GM12878 (cell line): ENCODE results near the gene SEMA4A. TPM values are rescaled to one million over a fixed set of nuclear protein-coding genes. Genes with fewer than 3 reads are reported as not detected.
A peak's percentile ranks its signal among the peaks of the same experiment; 100 is the strongest.

Experiments
- ATAC-seq: fragments of 200-7000 bp; cut with Tn5 transposase; 3 replicates; pipeline ENCODE4 v1.9.1; 2020; ENCODE audit warnings: mild to moderate bottlenecking, moderate library complexity
- BruUV-seq: library from RNA; stranded (reverse); fragments of 400-500 nt; replicated peaks from 2 replicates; lab custom pipeline; 2021; lab: Mats Ljungman, UMichigan
- CTCF ChIA-PET: fragments of 300-600 bp; sonication (Branson Sonifier 250); formaldehyde crosslinking; extraction: SDS; loops from one replicate; lab custom pipeline; 2021; ENCODE audit warnings: inconsistent platforms; lab: Yijun Ruan, JAX
- POLR2A ChIA-PET: fragments of 350-600 bp; formaldehyde crosslinking; extraction: SDS; loops from one replicate; lab custom pipeline; 2021; ENCODE audit warnings: inconsistent platforms; lab: Charles Lee
- RAD21 ChIA-PET: fragments of 300-600 bp; sonication (Branson Sonifier 250); formaldehyde crosslinking; loops from one replicate; lab custom pipeline; 2023; ENCODE audit warnings: antibody characterized with exemption; ENCODE audit not compliant: unreplicated experiment; lab: Charles Lee
- SMC1A ChIA-PET: fragments of 300-600 bp; sonication (Branson Sonifier 250); formaldehyde crosslinking; loops from one replicate; lab custom pipeline; 2023; ENCODE audit not compliant: unreplicated experiment, uncharacterized antibody; lab: Charles Lee
- DNase-seq: peaks from one replicate; pipeline ENCODE4 v3.0.0-alpha.2; 2011; ENCODE audit warnings: low read depth, low spot score
- FAIRE-seq: peaks from 3 replicates; lab custom pipeline; 2011; peaks lifted over from hg19 to GRCh38; lab: Jason Lieb, UNC
- H2AFZ ChIP-seq: 2 replicates; pipeline ENCODE4 v1.6.0; 2011; ENCODE audit warnings: low read depth, low read length, control low read depth; ENCODE audit not compliant: control insufficient read depth
- H3K27ac ChIP-seq: 2 replicates; pipeline ENCODE4 v1.5.1; 2011; ENCODE audit warnings: control low read depth; ENCODE audit not compliant: control insufficient read depth, insufficient read depth
- H3K27me3 ChIP-seq, 2 experiments: replicated peaks in 1 of 2; 2 replicates each; pipeline versions ENCODE4 v1.6.0 to v1.6.1; 2011; ENCODE audit warnings: low read length in 1 of 2; ENCODE audit not compliant: control insufficient read depth in 2 of 2, insufficient read depth in 2 of 2
- H3K36me3 ChIP-seq, 2 experiments: 2 replicates each; pipeline ENCODE4 v1.5.1; 2011; ENCODE audit warnings: low read length in 1 of 2; ENCODE audit not compliant: control insufficient read depth in 2 of 2, insufficient read depth in 2 of 2
- H3K4me1 ChIP-seq: 2 replicates; pipeline ENCODE4 v1.6.1; 2011; ENCODE audit warnings: mild to moderate bottlenecking, low read length, moderate library complexity, mixed read lengths; ENCODE audit not compliant: control insufficient read depth, insufficient read depth
- H3K4me2 ChIP-seq: 2 replicates; pipeline ENCODE4 v1.6.0; 2011; ENCODE audit warnings: control low read depth; ENCODE audit not compliant: control insufficient read depth, insufficient read depth
- H3K4me3 ChIP-seq: fragments of 200-600 bp; sonication (generic); 2 replicates; pipeline ENCODE4 v1.5.1; 2016
- H3K79me2 ChIP-seq: 2 replicates; pipeline ENCODE4 v1.6.0; 2011; ENCODE audit warnings: low read length; ENCODE audit not compliant: control insufficient read depth, insufficient read depth
- H3K9ac ChIP-seq: 2 replicates; pipeline ENCODE4 v1.8.0; 2011; ENCODE audit warnings: low read length, control low read depth, mixed read lengths; ENCODE audit not compliant: control insufficient read depth, insufficient read depth
- H3K9me3 ChIP-seq: replicated peaks from 3 replicates; pipeline ENCODE4 v1.5.1; 2011; ENCODE audit warnings: mild to moderate bottlenecking, low read length; ENCODE audit not compliant: control insufficient read depth, insufficient read depth
- H4K20me1 ChIP-seq: 2 replicates; pipeline ENCODE4 v1.6.0; 2011; ENCODE audit not compliant: control insufficient read depth, insufficient read depth
- ATF7 ChIP-seq: fragments of 450-650 bp; IDR thresholded peaks from 2 replicates; pipeline ENCODE4 v1.6.1; 2016; ENCODE audit warnings: low read depth, mild to moderate bottlenecking
- CHD4 ChIP-seq: fragments of 200-600 bp; sonication (generic); IDR thresholded peaks from 2 replicates; pipeline ENCODE4 v1.6.1; 2016; ENCODE audit warnings: mild to moderate bottlenecking
- EED ChIP-seq: sonication (generic); IDR thresholded peaks from 2 replicates; pipeline ENCODE4 v1.6.1; 2016; ENCODE audit warnings: antibody characterized with exemption, low read depth
- MTA2 ChIP-seq: fragments of 450-650 bp; IDR thresholded peaks from 2 replicates; pipeline ENCODE4 v1.6.1; 2016; ENCODE audit warnings: low read depth, mild to moderate bottlenecking, moderate library complexity
- NFXL1 ChIP-seq: fragments of 450-650 bp; IDR thresholded peaks from 2 replicates; pipeline ENCODE4 v1.6.1; 2017; ENCODE audit warnings: antibody characterized with exemption, mild to moderate bottlenecking, borderline replicate concordance
- NFYB ChIP-seq: IDR thresholded peaks from 2 replicates; pipeline ENCODE4 v1.6.1; 2011; ENCODE audit warnings: low read depth, mild to moderate bottlenecking, low read length, improper control_type of control experiment, moderate library complexity; ENCODE audit not compliant: insufficient read depth
- SIN3A ChIP-seq: IDR thresholded peaks from 2 replicates; pipeline ENCODE4 v1.6.1; 2012; ENCODE audit warnings: low read depth, low read length, improper control_type of control experiment
- SIX5 ChIP-seq: IDR thresholded peaks from 2 replicates; pipeline ENCODE4 v1.6.1; 2011; ENCODE audit warnings: mild to moderate bottlenecking, low read depth, low read length, moderate library complexity; ENCODE audit not compliant: severe bottlenecking
- SMAD1 ChIP-seq: fragments of 450-650 bp; IDR thresholded peaks from 2 replicates; pipeline ENCODE4 v1.6.1; 2018; ENCODE audit warnings: mild to moderate bottlenecking, low read depth; ENCODE audit not compliant: partially characterized antibody
- SUPT20H ChIP-seq: IDR thresholded peaks from 2 replicates; pipeline ENCODE4 v1.6.1; 2011; ENCODE audit warnings: low read depth, mild to moderate bottlenecking, low read length, moderate library complexity, borderline replicate concordance; ENCODE audit not compliant: control insufficient read depth
- ZNF24 ChIP-seq: fragments of 450-650 bp; IDR thresholded peaks from 2 replicates; pipeline ENCODE4 v1.6.1; 2017; ENCODE audit warnings: antibody characterized with exemption, mild to moderate bottlenecking
- WGBS: methylation state at CpG from one replicate; pipeline ENCODE4 v1.1.6; 2016; ENCODE audit warnings: low lambda C conversion rate; ENCODE audit not compliant: insufficient replicate concordance, insufficient coverage; ENCODE audit errors: missing lambda C conversion rate; 5-methylcytosine and 5-hydroxymethylcytosine counted together
- in situ Hi-C: fragments of 300-500 bp; cut with MboI; formaldehyde crosslinking; loops from 9 replicates; pipeline ENCODE4 v1.14.3; 2018; ENCODE audit warnings: mixed read lengths
- intact Hi-C: fragments of 100-400 bp; cut with micrococcal nuclease; formaldehyde crosslinking; loops from one replicate; pipeline ENCODE4 v1.14.2; 2022; ENCODE audit not compliant: unreplicated experiment
- polyA plus RNA-seq, 11 experiments: library from polyadenylated mRNA; depleted of rRNA in 4 of 11; unstranded in 6 of 11; stranded (reverse) in 5 of 11; fragments of >200 nt; fragmentation: Nextera tagmentation in 4 of 11; fragmentation: Illumina TruSeq in 1 of 11; extraction: Ambion mirVana in 4 of 11; extraction: Trizol in 1 of 11; gene quantifications; 1 replicate in 1 of 11; 2 replicates in 10 of 11; pipeline versions ENCODE4 v1.2.1 to v1.2.3, GENCODE V29; 2011 to 2016; ENCODE audit warnings: inconsistent platforms in 2 of 11, missing spikeins in 2 of 11, low read depth in 1 of 11
- total RNA-seq, 4 experiments: library from RNA; depleted of rRNA in 3 of 4; stranded (reverse); fragments of >200 nt in 3 of 4; fragmentation: Illumina TruSeq in 1 of 4; extraction: Trizol in 1 of 4; gene quantifications; 2 replicates each; pipeline versions ENCODE4 v1.2.1 to v1.2.3, GENCODE V29; 2013 to 2021
- TF ChIP-seq, protein P1 (sequence below): fragments of 450-650 bp; IDR thresholded peaks from 2 replicates; pipeline ENCODE4 v1.6.1; 2016; ENCODE audit warnings: mild to moderate bottlenecking

Gene SEMA4A
- total and polyA plus RNA-seq, 10 of the 15 experiments (the other 5 are each of a cell fraction or from before 2014, with no cell fraction given): 2.6 to 64.2 (median 32.8) TPM

DNA sequence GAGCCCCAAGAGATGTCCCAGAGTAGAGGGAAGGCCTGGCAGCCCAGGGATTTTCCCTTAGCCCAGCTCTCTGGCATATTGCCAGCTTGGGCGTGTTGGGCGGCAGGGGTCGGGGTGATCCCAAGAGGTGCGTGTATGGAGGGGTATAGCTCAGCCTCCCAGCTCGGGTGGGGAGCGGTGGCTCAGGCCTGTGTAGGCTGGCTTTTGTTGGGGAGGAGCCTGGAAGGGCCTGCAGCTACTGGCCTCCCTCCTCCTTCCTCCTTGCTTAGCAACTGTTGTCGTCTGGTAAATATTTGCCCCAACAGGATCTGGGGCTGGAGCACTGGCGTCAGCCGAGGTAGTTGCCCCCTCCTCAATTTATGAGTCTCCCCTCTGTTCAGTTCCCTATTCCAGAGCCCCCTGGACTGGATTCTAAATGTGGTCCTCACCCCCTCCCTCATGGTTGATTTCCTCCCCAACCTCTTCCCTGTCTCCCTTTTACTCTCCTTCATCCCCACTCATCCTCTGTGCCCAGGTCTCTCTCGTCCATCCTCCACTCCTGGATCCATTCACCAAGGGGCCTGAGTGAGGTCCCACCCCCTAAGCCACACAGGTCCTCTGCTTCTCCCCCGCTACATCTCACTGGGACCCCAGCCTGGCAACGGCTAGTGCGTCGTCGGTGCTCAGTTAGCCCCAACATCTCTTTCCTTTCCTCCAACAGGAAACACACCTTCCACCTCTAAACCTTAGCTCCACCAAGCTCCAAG, 49.1 kb upstream of the SEMA4A start:
- TF ChIP-seq SUPT20H: no peak
- TF ChIP-seq MTA2: 0 out of 2 replicates have a peak, but pooled peaks have one; percentile 7
- no peak for TF ChIP-seq CHD4
- no peak for TF ChIP-seq SIX5
- no peak for TF ChIP-seq ZNF24
- TF ChIP-seq, protein P1, sequence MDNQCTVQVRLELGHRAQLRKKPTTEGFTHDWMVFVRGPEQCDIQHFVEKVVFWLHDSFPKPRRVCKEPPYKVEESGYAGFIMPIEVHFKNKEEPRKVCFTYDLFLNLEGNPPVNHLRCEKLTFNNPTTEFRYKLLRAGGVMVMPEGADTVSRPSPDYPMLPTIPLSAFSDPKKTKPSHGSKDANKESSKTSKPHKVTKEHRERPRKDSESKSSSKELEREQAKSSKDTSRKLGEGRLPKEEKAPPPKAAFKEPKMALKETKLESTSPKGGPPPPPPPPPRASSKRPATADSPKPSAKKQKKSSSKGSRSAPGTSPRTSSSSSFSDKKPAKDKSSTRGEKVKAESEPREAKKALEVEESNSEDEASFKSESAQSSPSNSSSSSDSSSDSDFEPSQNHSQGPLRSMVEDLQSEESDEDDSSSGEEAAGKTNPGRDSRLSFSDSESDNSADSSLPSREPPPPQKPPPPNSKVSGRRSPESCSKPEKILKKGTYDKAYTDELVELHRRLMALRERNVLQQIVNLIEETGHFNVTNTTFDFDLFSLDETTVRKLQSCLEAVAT: 0 out of 2 replicates have a peak, but pooled peaks have one; percentile 36
- no peak for TF ChIP-seq ATF7
- TF ChIP-seq SMAD1: peak; percentile 48
- TF ChIP-seq NFXL1: peak; percentile 71; the same call in 1 of the 2 replicates
- TF ChIP-seq EED: 0 out of 2 replicates have a peak, but pooled peaks have one; percentile 16
- TF ChIP-seq SIN3A: no peak
- TF ChIP-seq NFYB: no peak
- SMC1A ChIA-PET: interaction anchor here (1.0 to 23.8 kb wide), 2 partner anchors 7 to 20 kb away, joined by 3 to 874 read pairs; partner anchors contain the start of gene LMNA
- peak; percentile 44 for ATAC-seq
- intact Hi-C loops: no loop called here
- no TSS peak for BruUV-seq
- H3K4me1 ChIP-seq: peaks cover 30% of the 10 kb centered on the region
- no peaks in the 10 kb centered on the region for H4K20me1 ChIP-seq
- H3K27me3 ChIP-seq: no peaks in the 10 kb centered on the region
- no peaks in the 10 kb centered on the region for H3K9me3 ChIP-seq
- 53% methylated on average over 15 of the region's 15 CpGs for WGBS
- no peaks in the 10 kb centered on the region for H3K79me2 ChIP-seq
- POLR2A ChIA-PET: interaction anchor here (0.9 to 6.1 kb wide), 3 partner anchors 14 to 24 kb away, joined by 4 to 128 read pairs (median 5); partner anchors contain the start of gene LMNA
- FAIRE-seq: no peak
- no peak overlapping the region for H3K4me3 ChIP-seq
- DNase-seq: no peak
- H3K4me2 ChIP-seq: peak overlapping the region; percentile 85; the same call in 1 of the 2 replicates
- CTCF ChIA-PET: interaction anchor here (0.6 to 21.5 kb wide), 5 partner anchors 8 to 622 kb away, joined by 3 to 1294 read pairs (median 3); partner anchors contain the start of gene LMNA
- H2AFZ ChIP-seq: no peak overlapping the region
- no peaks in the 10 kb centered on the region for H3K36me3 ChIP-seq
- in situ Hi-C loops: no loop called here
- H3K9ac ChIP-seq: no peak overlapping the region
- peak overlapping the region; percentile 50 for H3K27ac ChIP-seq
- RAD21 ChIA-PET: interaction anchor here (22.4 kb wide), 1 partner anchor 17 kb away, joined by 695 read pairs; the partner anchor contains the start of gene LMNA
